AG09309 (cell line): ENCODE results near the gene TNS1.

Experiments used
- DNase-seq: peaks from one replicate; pipeline ENCODE4 v3.0.0-alpha.2; 2010; ENCODE audit warnings: low read depth
- H3K4me3 ChIP-seq: 2 replicates; pipeline ENCODE4 v1.5.1; 2011; ENCODE audit warnings: mild to moderate bottlenecking, low read depth, low read length, moderate library complexity; ENCODE audit not compliant: control insufficient read depth
- TF ChIP-seq, protein P1 (sequence below): IDR thresholded peaks from 2 replicates; pipeline ENCODE4 v1.5.1; 2011; ENCODE audit warnings: mild to moderate bottlenecking, low read depth, low read length, inconsistent platforms; ENCODE audit not compliant: insufficient read depth, control insufficient read depth; ENCODE audit errors: missing control alignments

The TNS1 gene

DNA sequence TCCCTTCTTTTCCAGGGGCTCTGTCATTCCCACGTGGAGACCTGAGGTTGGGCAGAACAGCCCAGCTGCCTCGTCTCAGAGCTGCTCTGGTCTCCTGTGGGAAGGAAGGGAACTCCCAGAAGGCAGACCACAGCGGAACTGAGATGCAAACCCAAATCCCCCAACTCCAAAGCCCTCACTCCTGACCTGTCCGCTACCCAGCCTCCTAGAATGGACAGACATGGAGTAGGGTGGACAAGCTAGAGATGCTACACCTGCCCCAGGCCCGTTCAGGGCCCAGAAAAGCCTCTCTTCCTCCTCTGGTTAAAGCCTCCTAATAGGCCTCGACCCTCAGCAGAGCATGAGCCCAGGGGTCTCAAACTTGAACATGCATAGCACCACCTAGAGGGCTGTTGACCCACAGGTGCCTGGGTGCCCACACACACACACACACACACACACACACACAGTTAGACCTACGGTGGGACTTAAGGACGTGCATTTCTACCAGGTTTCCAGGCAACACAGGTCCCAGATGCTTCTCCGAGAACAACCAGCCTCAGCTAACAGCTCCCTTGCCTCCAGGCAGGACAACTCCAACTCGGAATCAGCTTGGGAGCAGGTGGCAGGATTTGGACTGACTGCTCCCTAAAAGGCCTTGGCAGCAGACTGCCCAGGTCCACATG lies 93.5 kb downstream of the TNS1 start:
- H3K4me3 ChIP-seq, result no peak overlapping the region
- TF ChIP-seq, protein P1, sequence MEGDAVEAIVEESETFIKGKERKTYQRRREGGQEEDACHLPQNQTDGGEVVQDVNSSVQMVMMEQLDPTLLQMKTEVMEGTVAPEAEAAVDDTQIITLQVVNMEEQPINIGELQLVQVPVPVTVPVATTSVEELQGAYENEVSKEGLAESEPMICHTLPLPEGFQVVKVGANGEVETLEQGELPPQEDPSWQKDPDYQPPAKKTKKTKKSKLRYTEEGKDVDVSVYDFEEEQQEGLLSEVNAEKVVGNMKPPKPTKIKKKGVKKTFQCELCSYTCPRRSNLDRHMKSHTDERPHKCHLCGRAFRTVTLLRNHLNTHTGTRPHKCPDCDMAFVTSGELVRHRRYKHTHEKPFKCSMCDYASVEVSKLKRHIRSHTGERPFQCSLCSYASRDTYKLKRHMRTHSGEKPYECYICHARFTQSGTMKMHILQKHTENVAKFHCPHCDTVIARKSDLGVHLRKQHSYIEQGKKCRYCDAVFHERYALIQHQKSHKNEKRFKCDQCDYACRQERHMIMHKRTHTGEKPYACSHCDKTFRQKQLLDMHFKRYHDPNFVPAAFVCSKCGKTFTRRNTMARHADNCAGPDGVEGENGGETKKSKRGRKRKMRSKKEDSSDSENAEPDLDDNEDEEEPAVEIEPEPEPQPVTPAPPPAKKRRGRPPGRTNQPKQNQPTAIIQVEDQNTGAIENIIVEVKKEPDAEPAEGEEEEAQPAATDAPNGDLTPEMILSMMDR, result no peak
- DNase-seq, result no peak

- TF ChIP-seq, protein P1, result no peak
- no peak for DNase-seq
- H3K4me3 ChIP-seq, result no peak overlapping the region
Measured at GRCh38 chr2:217908544-217908943, 94.3 kb downstream of the TNS1 start.

- TF ChIP-seq, protein P1, result no peak
- no peak overlapping the region for H3K4me3 ChIP-seq
- DNase-seq, result no peak
Measured at GRCh38 chr2:217907266-217907665, 95.5 kb downstream of the TNS1 start.

DNA sequence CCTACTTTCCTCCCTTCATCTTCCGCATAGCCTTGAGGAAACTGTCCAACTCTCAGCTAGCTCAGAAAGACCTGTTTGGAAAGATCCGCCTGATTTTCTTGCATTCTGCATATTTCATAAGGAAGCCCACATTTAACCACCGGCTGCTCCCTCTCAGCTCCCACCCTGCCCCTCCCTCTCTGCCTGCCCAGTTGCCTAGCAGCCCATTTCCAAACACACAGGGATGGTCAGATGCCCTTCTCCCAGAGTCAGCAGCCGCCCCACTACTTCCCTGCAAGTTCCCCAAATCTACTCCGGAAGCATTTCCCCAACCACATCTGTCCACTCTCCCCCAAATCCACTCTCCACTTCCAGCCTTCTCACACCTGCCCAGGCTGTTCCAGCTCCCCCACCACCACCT lies 96.0 kb downstream of the TNS1 start:
- TF ChIP-seq, protein P1, result no peak
- DNase-seq, result no peak
- no peak overlapping the region for H3K4me3 ChIP-seq

GRCh38 chr2:217905896-217906295 lies 96.9 kb downstream of the TNS1 start:
- H3K4me3 ChIP-seq, result no peak overlapping the region
- TF ChIP-seq, protein P1, result no peak
- no peak for DNase-seq

DNA sequence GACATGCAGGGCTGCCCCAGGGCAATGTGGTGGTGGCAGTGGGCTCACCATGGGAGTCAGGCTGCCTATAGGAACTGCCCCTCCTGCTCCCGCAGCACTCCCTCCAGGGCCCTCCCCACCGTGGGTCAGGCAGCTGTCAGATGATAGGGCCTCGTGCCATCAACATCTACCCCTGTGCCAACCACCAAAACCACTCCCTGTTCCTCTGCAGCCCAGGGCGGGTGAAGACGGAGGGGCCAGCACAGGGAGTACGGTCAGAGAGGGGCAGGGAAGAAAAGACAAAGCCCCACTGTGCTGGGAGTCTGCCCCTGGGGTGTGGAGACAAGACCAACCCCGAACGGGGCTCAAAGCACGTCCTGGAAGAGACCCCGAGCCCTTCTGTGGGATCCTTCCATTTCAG lies 97.4 kb downstream of the TNS1 start:
- DNase-seq, result no peak
- TF ChIP-seq, protein P1, result no peak
- H3K4me3 ChIP-seq, result no peak overlapping the region

DNA sequence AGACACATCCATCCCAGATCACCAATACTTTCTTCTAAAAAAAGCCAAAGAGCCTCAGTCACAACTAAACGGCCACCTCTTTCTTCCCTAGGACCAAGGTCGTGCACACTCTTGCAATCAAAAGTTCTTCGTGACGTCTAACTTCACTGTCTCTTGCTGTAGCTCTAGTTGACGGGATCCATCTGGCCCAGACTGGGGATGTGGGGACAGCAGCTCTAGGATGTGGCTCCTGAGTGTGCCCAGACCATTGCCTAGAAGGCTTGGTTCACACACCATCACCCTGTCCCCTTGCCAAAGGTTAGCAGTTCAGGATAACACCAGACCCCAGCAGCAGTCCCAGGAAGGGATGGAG lies 98.2 kb downstream of the TNS1 start:
- DNase-seq, result no peak
- TF ChIP-seq, protein P1, result no peak
- no peak overlapping the region for H3K4me3 ChIP-seq
